ENCODE data around the gene NKAIN2.
"Not testable (repeated sequence)": the region's sequence is repeated elsewhere in the genome, so short reads cannot be mapped to it uniquely, and the experiment has no call there.

The NKAIN2 gene

GRCh38 chr6:123902738-123903313 lies 99.2 kb downstream of the NKAIN2 start:
- no peaks in the 10 kb centered on the region for H3K27me3 ChIP-seq
- H3K9me3 ChIP-seq = no peaks in the 10 kb centered on the region
- H3K4me3 ChIP-seq = no peak overlapping the region
- H3K27ac ChIP-seq = no peak overlapping the region
- no peaks in the 10 kb centered on the region for H3K4me1 ChIP-seq
- no peaks in the 10 kb centered on the region for H3K36me3 ChIP-seq
- intact Hi-C loops (cut with DNase I; ENCODE audit: low total_unique reads) = no loop called here
- DNase-seq = no peak
- no peak for TF ChIP-seq CTCF (IDR thresholded peaks at IDR 0.05)

- TF ChIP-seq CTCF (IDR thresholded peaks at IDR 0.05) = no peak
- Histone ChIP-seq H3K36me3 (no peaks in the 10 kb centered on the region), H3K9me3 (no peaks in the 10 kb centered on the region), H3K27ac (no peak overlapping the region), H3K27me3 (no peaks in the 10 kb centered on the region), H3K4me1 (no peaks in the 10 kb centered on the region), H3K4me3 (no peak overlapping the region)
- intact Hi-C loops (cut with DNase I; ENCODE audit: low total_unique reads) = no loop called here
- DNase-seq = no peak
Measured at GRCh38 chr6:123904228-123904627, 100.6 kb downstream of the NKAIN2 start.

GRCh38 chr6:123908797-123909196 lies 105.1 kb downstream of the NKAIN2 start:
- no peak for TF ChIP-seq CTCF (IDR thresholded peaks at IDR 0.05)
- Histone ChIP-seq H3K9me3 (no peaks in the 10 kb centered on the region), H3K4me3 (no peak overlapping the region), H3K27me3 (no peaks in the 10 kb centered on the region), H3K36me3 (no peaks in the 10 kb centered on the region), H3K27ac (no peak overlapping the region), H3K4me1 (no peaks in the 10 kb centered on the region)
- no peak for DNase-seq
- intact Hi-C loops (cut with DNase I; ENCODE audit: low total_unique reads) = no loop called here

DNA sequence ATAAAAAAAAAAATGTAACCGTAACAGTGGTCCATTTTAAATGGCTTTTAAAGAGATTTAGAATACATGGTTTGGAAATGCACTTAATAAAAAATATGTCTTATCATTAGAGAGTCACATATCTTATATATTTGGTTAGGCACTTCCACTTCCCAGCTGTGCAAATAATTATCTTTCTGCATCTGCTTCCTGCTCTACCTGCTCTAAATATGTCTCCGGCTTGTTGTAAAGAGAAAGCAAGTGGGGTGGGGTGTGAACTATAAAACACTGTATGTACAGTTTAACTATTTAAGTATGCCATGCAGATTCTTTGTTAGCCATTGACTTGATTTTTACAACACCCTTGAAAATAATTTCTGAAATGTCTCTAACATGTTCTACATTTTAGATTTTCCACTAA lies 106.3 kb downstream of the NKAIN2 start:
- H3K9me3 ChIP-seq = no peaks in the 10 kb centered on the region
- no peak overlapping the region for H3K27ac ChIP-seq
- DNase-seq = no peak
- H3K4me3 ChIP-seq = no peak overlapping the region
- no peaks in the 10 kb centered on the region for H3K27me3 ChIP-seq
- intact Hi-C loops (cut with DNase I; ENCODE audit: low total_unique reads) = no loop called here
- no peaks in the 10 kb centered on the region for H3K4me1 ChIP-seq
- no peaks in the 10 kb centered on the region for H3K36me3 ChIP-seq
- no peak for TF ChIP-seq CTCF (IDR thresholded peaks at IDR 0.05)

DNA sequence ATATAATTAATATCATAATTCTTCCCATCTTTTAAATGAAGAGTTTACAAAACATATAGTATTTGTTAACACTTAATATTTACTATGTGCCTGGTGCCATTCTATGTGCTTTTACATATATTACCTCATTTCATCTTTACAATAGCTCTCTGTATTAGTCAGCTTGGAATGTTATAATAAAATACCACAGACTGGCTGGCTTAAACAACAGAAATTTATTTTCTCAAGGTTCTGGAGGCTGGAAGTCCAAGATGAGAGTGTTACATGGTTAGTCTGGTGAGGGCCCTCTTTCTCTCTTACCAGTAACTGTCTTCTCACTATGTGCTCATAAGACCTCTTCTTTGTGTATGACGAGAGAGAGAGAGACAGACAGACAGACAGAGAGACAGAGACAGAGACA lies 110.2 kb downstream of the NKAIN2 start:
- Histone ChIP-seq H3K36me3 (no peaks in the 10 kb centered on the region), H3K27me3 (no peaks in the 10 kb centered on the region), H3K4me1 (no peaks in the 10 kb centered on the region), H3K4me3 (no peak overlapping the region), H3K27ac (no peak overlapping the region), H3K9me3 (no peaks in the 10 kb centered on the region)
- intact Hi-C loops (cut with DNase I; ENCODE audit: low total_unique reads) = no loop called here
- no peak for TF ChIP-seq CTCF (IDR thresholded peaks at IDR 0.05)
- DNase-seq = no peak

DNA sequence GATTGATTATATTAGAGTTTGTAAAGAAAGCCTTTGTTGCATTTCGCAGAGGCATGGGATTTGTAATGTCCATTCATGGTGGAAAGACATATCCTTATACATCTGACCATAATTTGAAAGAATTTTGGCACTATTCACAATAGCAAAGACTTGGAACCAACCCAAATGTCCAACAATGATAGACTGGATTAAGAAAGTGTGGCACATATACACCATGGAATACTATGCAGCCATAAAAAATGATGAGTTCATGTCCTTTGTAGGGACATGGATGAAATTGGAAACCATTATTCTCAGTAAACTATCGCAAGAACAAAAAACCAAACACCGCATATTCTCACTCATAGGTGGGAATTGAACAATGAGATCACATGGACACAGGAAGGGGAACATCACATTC lies 119.7 kb downstream of the NKAIN2 start:
- H3K9me3 ChIP-seq; DNase-seq; H3K4me1 ChIP-seq; H3K27ac ChIP-seq; intact Hi-C loops (cut with DNase I; ENCODE audit: low total_unique reads); H3K27me3 ChIP-seq; H3K4me3 ChIP-seq; H3K36me3 ChIP-seq: not testable (repeated sequence)

Measured in tibial artery (tissue), 4 donors.